Endothelial cell (in vitro differentiated cells): ENCODE measurements around the gene SLC26A2. TPM values are rescaled to one million over a fixed set of nuclear protein-coding genes. Genes with fewer than 3 reads are reported as not detected.
"Not testable (repeated sequence)": the region's sequence is repeated elsewhere in the genome, so short reads cannot be mapped to it uniquely, and the experiment has no call there.

ENCODE experiments used
- DNase-seq: peaks from one replicate; pipeline ENCODE4 v3.0.0; 2021; ENCODE audit warnings: low spot score
- H3K27ac Mint-ChIP-seq: one replicate; pipeline ENCODE4 v1.8.0; 2021; ENCODE audit warnings: mixed read lengths, inconsistent platforms; ENCODE audit not compliant: unreplicated experiment
- H3K27me3 Mint-ChIP-seq: one replicate; pipeline ENCODE4 v1.8.0; 2021; ENCODE audit warnings: mild to moderate bottlenecking, moderate library complexity, mixed read lengths, inconsistent platforms; ENCODE audit not compliant: unreplicated experiment
- H3K36me3 Mint-ChIP-seq: one replicate; pipeline ENCODE4 v1.8.0; 2021; ENCODE audit warnings: mild to moderate bottlenecking, low read depth, mixed read lengths, inconsistent platforms; ENCODE audit not compliant: unreplicated experiment
- H3K4me1 Mint-ChIP-seq: one replicate; pipeline ENCODE4 v1.8.0; 2021; ENCODE audit warnings: mild to moderate bottlenecking, mixed read lengths, inconsistent platforms; ENCODE audit not compliant: unreplicated experiment
- H3K4me3 Mint-ChIP-seq: one replicate; pipeline ENCODE4 v1.8.0; 2021; ENCODE audit warnings: mild to moderate bottlenecking, mixed read lengths, inconsistent platforms; ENCODE audit not compliant: unreplicated experiment
- H3K9me3 Mint-ChIP-seq: one replicate; pipeline ENCODE4 v1.8.0; 2021; ENCODE audit warnings: mixed read lengths, inconsistent platforms; ENCODE audit not compliant: unreplicated experiment
- CTCF ChIP-seq: fragments of 200-600 bp; sonication (generic); IDR thresholded peaks from one replicate; pipeline ENCODE4 v1.5.0; 2021; ENCODE audit warnings: antibody characterized with exemption; ENCODE audit not compliant: unreplicated experiment
- total RNA-seq: library from RNA; stranded (reverse); fragmentation: NEBNext Ultra II Directional; extraction: Animal tissue kit (Norgen Biotek cat#: 25700); gene quantifications from one replicate; pipeline ENCODE4 v1.2.1, GENCODE V29; 2021; ENCODE audit not compliant: unreplicated experiment

SLC26A2 gene
- total RNA-seq, 1 donor from 2014 or later = 22.2 TPM

GRCh38 chr5:149940941-149941644, 19.5 kb upstream of the SLC26A2 start:
- H3K27me3 Mint-ChIP-seq = peaks cover 4% of the 10 kb centered on the region
- DNase-seq = no peak
- H3K36me3 Mint-ChIP-seq = no peaks in the 10 kb centered on the region
- no peak for TF ChIP-seq CTCF
- H3K27ac Mint-ChIP-seq = no peak overlapping the region
- H3K4me3 Mint-ChIP-seq = no peak overlapping the region
- peaks cover 33% of the 10 kb centered on the region for H3K4me1 Mint-ChIP-seq
- H3K9me3 Mint-ChIP-seq = no peaks in the 10 kb centered on the region

GRCh38 chr5:149941795-149942194, 18.8 kb upstream of the SLC26A2 start:
- no peak overlapping the region for H3K4me3 Mint-ChIP-seq
- no peaks in the 10 kb centered on the region for H3K36me3 Mint-ChIP-seq
- no peak overlapping the region for H3K27ac Mint-ChIP-seq
- H3K4me1 Mint-ChIP-seq = peaks cover 27% of the 10 kb centered on the region
- H3K9me3 Mint-ChIP-seq = no peaks in the 10 kb centered on the region
- no peak for DNase-seq
- peaks cover 4% of the 10 kb centered on the region for H3K27me3 Mint-ChIP-seq
- TF ChIP-seq CTCF = no peak

GRCh38 chr5:149942199-149942598, 18.4 kb upstream of the SLC26A2 start:
- DNase-seq = no peak
- Mint-ChIP-seq H3K4me3 (no peak overlapping the region), H3K36me3 (no peaks in the 10 kb centered on the region), H3K27ac (no peak overlapping the region), H3K27me3 (peaks cover 4% of the 10 kb centered on the region), H3K9me3 (no peaks in the 10 kb centered on the region), H3K4me1 (peaks cover 24% of the 10 kb centered on the region)
- TF ChIP-seq CTCF = no peak

- H3K4me3 Mint-ChIP-seq, H3K27ac Mint-ChIP-seq, H3K27me3 Mint-ChIP-seq, H3K9me3 Mint-ChIP-seq, H3K36me3 Mint-ChIP-seq, DNase-seq: not testable (repeated sequence)
- peaks cover 20% of the 10 kb centered on the region for H3K4me1 Mint-ChIP-seq
These were observed 17.8 kb upstream of the SLC26A2 start for GRCh38 chr5:149942741-149943169.

GRCh38 chr5:149943177-149943949, 17.2 kb upstream of the SLC26A2 start:
- not testable (repeated sequence) for H3K4me3 Mint-ChIP-seq, DNase-seq, H3K36me3 Mint-ChIP-seq, H3K9me3 Mint-ChIP-seq, H3K27ac Mint-ChIP-seq, H3K27me3 Mint-ChIP-seq
- H3K4me1 Mint-ChIP-seq = peaks cover 14% of the 10 kb centered on the region

GRCh38 chr5:149944666-149945065, 15.9 kb upstream of the SLC26A2 start, which contains the start of gene PDE6A:
PDE6A (minus strand) TSS chr5:149944793; CDS start chr5:149944673, 120 bp downstream.
- H3K27me3 Mint-ChIP-seq = peaks cover 4% of the 10 kb centered on the region
- no peak for DNase-seq
- no peak within 1 kb of the TSS for H3K4me3 Mint-ChIP-seq
- no peaks in the 10 kb centered on the region for H3K36me3 Mint-ChIP-seq
- H3K4me1 Mint-ChIP-seq = peaks cover 14% of the 10 kb centered on the region
- H3K27ac Mint-ChIP-seq = no peak within 1 kb of the TSS
- H3K9me3 Mint-ChIP-seq = no peaks in the 10 kb centered on the region
- no peak for TF ChIP-seq CTCF
